DOHH2 (cell line): ENCODE results near the gene TMEM72.

Experiments used
- EZH2phosphoT487 ChIP-seq: fragments of 200-600 bp; sonication (generic); IDR thresholded peaks from 2 replicates; pipeline ENCODE4 v1.6.1; 2017; ENCODE audit warnings: borderline replicate concordance, mild to moderate bottlenecking, antibody characterized with exemption, low read length, moderate library complexity, mixed read lengths
- TF ChIP-seq, protein P1 (sequence below): fragments of 200-600 bp; sonication (generic); IDR thresholded peaks from one replicate; pipeline ENCODE4 v1.5.1; 2014; ENCODE audit warnings: antibody characterized with exemption, mild to moderate bottlenecking, low read depth, low read length; ENCODE audit not compliant: poor library complexity, severe bottlenecking

DNA sequence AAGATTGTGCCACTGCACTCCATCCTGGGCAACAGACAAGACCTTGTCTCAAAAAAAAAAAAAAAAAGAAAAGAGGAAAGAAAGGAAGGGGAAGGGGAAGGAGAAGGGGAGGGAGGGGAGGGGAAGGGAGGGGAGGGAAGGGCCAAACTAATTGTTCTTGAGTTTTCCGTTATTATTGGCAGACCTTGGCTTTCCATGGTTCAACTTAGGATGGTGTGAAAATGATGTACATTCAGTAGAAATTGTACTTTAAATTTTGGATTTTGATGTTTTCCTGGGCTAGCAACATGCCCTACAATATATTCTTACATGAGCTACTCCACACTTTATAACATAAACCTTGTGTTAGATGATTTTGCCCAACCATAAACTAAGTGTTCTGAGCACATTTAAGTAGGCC lies 1.2 kb upstream of the TMEM72 start:
- TF ChIP-seq, protein P1, sequence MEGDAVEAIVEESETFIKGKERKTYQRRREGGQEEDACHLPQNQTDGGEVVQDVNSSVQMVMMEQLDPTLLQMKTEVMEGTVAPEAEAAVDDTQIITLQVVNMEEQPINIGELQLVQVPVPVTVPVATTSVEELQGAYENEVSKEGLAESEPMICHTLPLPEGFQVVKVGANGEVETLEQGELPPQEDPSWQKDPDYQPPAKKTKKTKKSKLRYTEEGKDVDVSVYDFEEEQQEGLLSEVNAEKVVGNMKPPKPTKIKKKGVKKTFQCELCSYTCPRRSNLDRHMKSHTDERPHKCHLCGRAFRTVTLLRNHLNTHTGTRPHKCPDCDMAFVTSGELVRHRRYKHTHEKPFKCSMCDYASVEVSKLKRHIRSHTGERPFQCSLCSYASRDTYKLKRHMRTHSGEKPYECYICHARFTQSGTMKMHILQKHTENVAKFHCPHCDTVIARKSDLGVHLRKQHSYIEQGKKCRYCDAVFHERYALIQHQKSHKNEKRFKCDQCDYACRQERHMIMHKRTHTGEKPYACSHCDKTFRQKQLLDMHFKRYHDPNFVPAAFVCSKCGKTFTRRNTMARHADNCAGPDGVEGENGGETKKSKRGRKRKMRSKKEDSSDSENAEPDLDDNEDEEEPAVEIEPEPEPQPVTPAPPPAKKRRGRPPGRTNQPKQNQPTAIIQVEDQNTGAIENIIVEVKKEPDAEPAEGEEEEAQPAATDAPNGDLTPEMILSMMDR, result no peak
- TF ChIP-seq EZH2phosphoT487, result no peak
